Breast epithelium (tissue), 3 donors: Measurements from ENCODE around the gene SAXO2.
"Not testable (repeated sequence)": the region's sequence is repeated elsewhere in the genome, so short reads cannot be mapped to it uniquely, and the experiment has no call there.

Experiments
- POLR2AphosphoS5 ChIP-seq, 3 donors: sonication (generic); formaldehyde crosslinking; IDR thresholded peaks; one replicate each; pipeline ENCODE4 v1.6.1; 2017; ENCODE audit warnings: antibody characterized with exemption in 3 of 3
- TF ChIP-seq, protein P1 (sequence below), 3 donors: fragments of 450-650 bp; IDR thresholded peaks; one replicate each; pipeline ENCODE4 v1.5.1; 2016 to 2017; ENCODE audit warnings: antibody characterized with exemption in 3 of 3, mild to moderate bottlenecking in 3 of 3, moderate library complexity in 3 of 3

DNA sequence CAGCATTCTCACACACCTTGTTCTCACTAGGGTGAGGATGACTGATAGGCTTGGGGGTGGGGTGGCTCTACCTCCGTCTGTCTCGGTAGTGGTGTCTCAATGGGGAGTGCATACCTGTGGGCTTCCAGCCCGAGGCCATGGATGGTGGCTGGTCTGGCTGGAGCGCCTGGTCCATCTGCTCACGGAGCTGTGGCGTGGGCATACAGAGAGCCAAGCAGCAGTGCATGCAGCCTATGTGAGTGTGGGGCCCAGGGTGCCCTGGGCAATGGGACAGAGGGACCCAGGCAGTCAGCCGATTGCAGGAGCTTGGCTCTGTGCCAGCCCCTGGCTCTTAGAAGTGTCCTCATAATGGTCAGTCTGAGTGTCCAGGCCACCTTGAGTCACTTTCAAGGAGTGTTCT is 54.9 kb downstream of the SAXO2 start:
- TF ChIP-seq, protein P1, sequence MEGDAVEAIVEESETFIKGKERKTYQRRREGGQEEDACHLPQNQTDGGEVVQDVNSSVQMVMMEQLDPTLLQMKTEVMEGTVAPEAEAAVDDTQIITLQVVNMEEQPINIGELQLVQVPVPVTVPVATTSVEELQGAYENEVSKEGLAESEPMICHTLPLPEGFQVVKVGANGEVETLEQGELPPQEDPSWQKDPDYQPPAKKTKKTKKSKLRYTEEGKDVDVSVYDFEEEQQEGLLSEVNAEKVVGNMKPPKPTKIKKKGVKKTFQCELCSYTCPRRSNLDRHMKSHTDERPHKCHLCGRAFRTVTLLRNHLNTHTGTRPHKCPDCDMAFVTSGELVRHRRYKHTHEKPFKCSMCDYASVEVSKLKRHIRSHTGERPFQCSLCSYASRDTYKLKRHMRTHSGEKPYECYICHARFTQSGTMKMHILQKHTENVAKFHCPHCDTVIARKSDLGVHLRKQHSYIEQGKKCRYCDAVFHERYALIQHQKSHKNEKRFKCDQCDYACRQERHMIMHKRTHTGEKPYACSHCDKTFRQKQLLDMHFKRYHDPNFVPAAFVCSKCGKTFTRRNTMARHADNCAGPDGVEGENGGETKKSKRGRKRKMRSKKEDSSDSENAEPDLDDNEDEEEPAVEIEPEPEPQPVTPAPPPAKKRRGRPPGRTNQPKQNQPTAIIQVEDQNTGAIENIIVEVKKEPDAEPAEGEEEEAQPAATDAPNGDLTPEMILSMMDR (IDR thresholded peaks at IDR 0.05), result not testable (repeated sequence)
- not testable (repeated sequence) for TF ChIP-seq POLR2AphosphoS5 (IDR thresholded peaks at IDR 0.05)
